Activated CD4-positive, alpha-beta T cell treated with anti-CD3 and anti-CD28 coated beads, Interleukin-2, amount 50 U/mL, for 4 hours (primary cell): ENCODE results near the gene SPIRE2.
A peak's percentile ranks its signal among the peaks of the same experiment; 100 is the strongest.

Source experiments
- DNase-seq, 2 experiments: peaks; one replicate each; pipeline ENCODE4 v3.0.0-alpha.2; 2020

Gene SPIRE2

DNA sequence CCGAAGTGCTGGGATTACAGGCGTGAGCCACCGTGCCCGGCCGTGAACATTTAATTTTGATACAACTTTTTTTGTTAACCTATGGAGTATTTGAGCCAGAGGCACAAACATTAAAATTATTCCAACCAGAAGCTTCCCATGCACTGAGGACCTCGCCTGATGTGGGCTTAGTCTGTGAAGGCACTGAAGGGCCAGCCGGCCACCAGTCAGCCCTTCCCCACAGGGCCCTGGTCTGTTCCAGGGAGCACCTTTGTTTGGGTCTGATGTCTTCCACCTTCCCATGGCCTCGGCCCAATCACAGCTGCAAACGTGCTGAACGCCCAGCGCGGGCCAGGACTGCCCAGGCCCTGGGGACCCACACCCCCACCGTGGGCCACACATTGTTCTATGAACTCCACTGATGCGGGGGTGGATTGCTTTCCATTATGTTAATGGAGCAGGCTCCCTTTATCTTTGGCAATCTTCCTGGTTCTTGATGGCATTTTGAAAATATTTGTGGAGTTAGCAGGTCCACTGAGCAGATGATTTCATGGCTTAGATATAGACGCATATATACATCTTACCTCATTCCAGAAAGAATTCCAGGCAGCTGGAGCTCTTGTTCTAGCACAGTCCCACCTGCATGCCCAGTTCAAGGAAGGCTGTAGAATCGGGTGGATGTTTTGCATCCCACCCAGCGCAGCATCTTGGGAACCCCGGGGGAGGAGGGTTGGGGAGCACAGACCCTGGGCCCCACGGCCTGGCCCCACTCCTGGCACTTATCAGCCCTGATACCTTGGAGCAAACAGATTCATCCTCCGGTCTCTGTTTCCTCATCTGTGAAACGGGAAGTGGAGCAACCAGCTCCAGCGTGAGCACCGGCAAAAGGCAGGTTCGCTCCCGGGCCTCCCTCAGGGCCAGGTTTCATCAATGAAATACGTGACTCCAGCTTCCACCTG lies 14.5 kb downstream of the SPIRE2 start:
- no peak for DNase-seq

DNA sequence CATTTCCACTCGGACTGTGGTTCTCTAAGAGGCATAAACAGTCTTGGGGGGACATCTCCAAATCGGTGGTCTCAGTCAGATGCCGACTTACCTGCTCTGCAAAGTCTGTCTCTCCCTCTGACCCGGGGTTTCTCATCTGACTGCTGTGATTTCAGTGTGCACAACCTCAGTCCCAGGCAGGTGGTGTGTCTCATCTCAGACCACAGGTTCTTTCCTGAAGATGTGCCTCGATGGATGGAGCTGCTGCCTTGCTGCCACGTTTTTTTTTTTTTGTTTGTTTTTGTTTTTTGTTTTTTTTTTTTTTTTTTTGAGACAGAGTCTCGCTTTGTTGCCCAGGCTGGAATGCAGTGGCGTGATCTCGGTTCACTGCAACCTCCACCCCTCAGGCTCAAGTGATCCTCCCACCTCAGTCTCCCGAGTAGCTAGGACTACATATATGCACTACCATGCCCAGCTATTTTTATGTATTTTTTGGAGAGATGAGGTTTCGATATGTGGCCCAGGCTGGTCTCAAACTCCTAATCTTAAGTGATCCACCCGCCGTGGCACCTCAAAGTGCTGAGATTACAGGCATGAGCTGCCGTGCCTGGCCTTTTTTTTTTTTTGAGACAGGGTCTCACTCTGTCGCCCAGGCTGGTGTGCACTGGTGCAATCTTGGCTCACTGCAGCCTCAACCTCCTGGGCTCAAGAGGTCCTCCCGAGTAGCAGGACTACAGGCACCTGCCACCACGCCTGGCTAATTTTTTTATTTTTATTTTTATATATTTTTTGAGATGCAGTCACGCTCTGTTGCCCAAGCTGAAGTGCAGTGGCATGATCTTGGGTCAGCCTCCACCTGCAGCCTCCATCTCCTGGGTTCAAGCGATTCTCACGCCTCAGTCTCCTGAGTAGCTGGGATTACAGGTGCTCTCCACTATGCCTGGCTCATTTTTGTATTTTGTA lies 15.4 kb downstream of the SPIRE2 start:
- no peak for DNase-seq

DNA sequence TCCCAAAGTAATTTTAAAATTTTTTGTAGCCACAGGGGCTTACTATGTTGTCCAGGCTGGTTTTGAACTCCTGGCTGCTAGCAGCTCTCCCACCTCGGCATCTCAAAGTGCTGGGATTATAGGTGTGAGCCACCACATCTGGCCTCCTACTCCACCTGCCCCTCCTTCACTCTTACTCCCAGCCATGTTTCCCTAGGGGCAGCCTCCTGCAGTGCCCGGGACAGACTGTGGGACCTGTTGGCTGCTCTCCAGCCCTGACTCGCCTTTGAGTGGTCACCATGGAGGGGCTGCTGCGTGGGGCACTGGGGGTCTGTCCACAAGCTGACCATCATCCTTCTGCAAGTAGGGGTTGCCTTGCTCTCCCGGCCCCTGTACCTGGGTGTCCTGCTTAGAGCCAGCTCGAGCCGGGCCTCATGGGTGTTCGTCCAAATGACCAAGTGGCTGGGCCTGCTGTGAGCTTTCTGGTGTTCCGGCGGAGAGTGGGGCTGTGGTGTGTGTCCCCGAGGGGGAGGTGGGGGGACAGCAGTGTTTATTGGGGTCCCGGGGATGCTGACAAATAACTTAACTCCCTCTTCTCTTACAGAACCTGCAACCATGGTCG lies 16.6 kb downstream of the SPIRE2 start:
- DNase-seq, result no peak

DNA sequence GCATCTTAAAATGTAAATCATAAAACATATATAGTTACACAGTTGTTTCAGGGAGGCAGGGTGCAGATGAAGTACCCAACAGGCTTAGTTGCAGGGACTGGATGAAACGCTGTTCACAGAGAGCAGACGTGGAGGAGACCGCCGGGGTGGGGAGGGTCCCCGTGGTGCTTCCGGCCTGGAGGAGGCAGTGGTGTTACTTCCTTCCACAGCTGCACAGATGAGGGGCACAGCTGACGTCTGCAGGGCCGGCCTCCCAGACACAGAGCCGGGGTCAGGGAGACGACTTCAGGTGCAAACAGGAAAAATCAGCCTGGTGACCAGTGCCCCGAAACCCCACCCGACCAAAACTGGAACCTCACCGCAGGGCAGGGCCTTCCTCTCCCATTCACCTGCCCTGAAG lies 17.1 kb downstream of the SPIRE2 start:
- DNase-seq, result no peak

DNA sequence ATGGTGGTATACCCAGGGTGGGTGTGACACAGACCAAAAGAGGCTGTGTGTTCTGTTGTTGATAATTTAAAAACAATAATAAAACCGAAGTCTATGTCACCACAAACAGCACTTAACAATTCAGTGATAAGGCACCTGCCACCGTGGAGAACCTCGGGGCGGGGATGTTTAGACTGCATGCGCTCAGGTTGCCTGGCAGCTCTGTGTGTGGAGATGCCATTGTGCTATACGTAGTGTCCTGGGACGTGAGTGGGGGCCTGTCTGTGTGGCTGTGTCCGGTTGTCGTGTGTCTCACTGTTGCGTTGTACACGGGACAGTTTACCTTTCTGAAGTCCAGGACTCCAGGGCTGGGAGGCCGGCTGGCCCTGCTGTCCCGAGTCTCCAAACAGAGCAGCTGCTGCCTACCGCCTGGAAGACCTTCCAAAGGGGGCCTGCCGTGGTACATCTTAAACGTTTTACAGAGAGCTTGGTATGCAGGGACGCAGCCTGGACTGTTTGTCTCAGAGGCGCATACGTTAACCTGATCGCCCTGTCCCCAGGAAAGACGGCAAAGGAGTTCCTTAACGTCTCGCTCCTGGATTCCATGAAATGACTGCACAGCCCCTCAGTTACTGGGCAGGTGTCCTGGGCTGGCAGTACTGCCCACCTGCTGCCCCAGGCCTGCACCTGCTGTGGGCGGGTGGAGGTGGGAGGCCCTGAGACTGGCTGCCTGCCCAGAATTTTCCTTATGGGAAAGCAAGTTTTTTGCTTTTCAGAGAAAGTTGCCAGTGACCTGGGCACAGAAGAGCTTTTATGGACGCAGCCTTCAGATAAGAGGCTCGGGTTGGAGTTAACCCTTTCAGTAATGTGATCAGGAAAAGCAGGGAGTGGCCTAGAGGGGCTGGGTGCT lies 19.0 kb downstream of the SPIRE2 start:
- no peak for DNase-seq

DNA sequence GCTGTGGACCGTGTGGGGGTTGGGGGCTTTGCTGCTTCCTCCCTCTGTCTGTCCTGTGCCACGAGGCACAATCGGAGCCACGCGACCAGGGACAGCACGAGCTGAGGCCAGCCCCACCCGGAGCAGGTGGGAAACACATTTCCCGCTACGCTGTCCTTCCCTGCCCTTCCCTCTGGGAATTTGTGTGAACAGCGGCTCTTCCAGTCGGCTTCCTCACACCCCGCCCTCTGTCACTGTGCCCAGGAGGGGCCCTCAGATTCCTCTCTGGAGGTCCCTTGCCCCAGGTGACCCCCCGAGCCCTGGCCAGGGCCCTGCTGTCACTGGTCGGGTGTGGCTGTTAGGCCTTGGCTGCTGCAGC lies 19.6 kb downstream of the SPIRE2 start:
- DNase-seq, result no peak

DNA sequence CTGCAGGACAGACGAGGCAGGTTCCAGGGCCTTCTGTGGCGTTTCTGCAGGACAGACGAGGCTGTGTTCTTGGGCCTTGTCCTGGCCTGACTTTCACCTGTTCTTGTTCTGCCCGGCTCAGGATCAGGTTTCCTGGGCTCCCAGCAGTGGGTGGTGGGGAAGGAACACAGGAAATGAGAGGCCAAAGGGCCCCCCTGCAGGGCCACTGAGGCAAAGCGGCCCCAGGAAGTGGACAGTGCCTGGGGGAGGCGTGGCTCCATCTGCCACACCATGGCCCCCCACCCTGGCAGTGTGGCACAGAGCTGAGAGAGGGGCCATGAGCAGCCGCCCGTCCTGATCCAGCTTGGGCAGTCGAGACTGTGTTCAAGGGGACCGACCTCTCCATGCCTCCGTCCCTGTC lies 20.7 kb downstream of the SPIRE2 start:
- DNase-seq, result no peak

DNA sequence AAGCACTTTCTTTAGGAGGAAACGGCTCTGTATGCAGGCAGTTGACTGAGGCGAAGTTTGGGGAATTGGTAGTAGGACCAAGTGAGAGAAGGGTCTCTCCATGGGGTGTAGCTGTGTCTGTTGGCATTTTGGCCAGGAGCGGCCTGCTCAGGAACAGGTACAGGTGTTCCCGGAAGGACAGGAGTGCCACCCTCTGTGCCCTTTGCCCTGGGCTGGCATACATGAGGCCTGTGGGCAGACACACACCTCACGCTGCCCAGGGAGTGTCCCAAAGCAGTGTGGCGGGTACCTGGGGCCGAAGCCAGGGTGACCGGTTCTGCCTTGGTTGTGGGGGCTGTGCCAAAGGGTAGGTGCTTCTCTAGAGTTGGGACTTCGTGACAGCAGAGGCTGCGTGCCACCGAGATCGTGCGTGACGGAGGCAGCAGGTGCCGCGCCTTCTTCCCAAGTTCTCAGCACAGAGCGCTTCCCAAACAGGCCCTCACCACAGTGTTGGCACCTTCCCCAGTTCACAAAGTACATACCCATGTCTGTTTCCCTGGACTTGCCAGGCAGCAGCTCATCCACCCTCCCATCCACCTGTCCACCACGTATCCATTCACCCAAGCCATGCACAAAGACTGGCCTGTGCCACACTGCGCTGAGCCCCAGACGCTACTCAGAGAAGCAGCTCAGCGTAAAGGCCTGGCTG lies 25.2 kb downstream of the SPIRE2 start:
- no peak for DNase-seq

DNA sequence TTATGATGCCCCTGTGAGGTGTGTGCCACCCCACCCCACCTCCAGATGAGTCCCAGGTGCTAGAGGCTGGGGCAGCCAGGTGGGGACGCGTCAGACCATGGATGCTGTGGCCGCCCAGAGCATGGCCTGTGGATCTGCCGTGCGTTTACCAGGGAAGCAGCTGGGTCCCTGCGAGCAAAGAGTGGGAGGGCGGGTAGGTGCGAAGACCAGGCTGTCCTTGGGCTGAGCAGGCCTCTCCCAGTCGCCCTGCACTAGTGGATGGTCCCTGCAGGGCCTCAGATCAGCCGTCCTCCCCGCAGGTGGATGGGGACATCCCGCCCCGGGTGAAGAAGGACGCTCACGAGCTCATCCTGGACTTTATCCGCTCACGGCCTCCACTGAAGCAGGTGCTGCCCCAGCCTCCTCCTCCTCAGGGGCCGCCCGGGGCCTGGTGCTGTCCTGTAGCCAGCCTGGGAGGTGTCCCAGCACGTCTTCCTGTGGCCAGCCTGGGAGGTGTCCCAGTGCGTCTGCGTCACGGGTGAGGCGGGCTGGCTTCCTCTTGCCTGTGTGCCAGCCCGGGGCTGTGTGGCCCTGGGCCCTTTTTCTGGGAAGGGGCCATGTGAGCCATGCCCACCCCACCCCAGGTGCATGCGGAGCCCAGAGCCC lies 27.1 kb downstream of the SPIRE2 start:
- DNase-seq, result no peak

DNA sequence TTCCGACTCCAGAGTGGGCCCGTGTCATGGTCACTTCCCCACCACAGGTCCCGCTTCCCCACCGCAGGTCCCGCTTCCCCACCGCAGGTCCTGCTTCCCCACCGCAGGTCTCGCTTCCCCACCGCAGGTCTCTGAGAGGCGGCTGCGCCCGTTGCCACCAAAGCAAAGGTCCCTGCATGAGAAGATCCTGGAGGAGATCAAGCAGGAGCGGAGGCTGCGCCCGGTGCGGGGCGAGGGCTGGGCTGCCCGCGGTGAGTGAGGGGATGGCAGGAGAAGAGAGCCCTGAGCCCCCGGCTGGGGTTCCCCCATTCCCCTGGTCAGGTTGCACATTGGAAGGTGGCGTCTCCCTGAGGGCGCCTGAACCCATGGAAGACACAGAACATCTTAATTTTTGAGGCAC lies 27.7 kb downstream of the SPIRE2 start:
- no peak for DNase-seq

DNA sequence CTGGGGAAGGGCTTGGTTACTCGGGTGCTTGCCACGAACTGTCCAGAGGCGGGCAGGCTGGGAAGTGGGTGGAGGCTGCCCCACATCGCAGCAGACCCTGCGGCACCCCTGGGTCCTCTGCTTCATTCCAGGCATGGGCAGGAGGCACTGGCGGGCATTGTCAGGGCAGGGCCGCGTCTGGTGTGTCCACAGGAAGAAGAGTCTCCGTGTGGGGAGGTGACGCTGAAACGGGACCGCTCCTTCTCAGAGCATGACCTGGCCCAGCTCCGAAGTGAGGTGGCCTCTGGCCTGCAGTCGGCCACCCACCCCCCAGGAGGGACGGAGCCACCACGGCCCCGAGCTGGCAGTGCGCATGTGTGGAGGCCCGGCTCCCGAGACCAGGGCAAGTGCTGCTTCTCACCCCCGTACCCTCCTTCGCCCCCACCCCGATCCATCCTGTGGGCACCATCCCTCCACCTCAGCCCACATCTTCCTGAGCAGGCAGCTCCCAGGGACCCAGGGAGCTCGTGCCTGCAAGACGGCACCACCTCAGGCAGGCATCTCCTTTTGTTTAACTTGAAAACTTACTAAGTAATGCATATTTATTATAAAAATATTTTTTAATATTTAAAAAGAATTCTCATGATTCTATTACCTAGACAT lies 30.8 kb downstream of the SPIRE2 start:
- DNase-seq, result no peak

DNA sequence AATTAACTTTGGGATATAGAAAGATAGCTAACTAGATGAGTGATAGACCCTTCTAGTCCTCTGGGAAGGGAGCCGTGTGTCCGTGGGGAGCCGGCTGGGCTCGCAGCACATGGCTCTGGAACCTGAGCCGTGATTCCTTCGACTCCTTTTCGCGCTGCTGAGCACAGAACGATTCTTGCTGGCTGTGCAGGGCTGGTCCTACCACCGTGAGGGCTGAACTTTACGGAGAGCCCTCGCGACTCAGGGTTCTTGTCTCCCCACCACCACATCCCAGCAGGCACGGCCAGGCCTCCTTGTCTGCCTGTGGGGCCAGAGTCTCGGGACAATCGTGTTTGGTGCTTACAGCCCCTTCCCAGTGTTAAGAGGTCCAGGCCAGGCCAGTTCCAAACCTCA lies 31.3 kb downstream of the SPIRE2 start:
- no peak for DNase-seq

DNA sequence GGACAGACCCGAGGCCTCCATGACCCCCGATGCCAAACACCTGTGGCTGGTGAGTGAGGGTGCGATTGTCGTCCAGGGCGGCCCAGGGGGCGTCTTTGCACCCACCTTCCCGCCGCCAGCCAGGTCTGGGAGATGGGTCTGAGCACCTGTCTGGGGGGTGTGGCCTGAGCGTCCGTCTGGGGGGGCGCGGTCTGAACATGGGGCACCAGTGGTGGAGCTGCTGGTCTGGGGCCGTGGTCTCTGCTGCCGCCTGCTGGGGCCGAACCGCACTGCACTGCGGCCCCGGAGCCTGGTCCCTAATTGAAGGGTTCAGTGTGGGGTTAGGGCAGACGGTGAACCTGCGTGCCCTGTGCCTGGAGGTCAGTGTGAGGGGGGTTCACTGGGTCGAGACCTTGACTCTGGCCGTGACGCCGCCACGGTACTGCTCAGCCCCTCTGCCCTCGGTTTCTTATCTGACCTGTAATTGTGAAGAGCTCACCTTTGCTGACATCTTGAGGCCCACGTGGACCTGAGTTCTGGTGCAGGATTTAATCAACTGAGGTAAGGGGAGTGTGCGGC lies 32.6 kb downstream of the SPIRE2 start:
- peak; percentile 66 for DNase-seq

DNA sequence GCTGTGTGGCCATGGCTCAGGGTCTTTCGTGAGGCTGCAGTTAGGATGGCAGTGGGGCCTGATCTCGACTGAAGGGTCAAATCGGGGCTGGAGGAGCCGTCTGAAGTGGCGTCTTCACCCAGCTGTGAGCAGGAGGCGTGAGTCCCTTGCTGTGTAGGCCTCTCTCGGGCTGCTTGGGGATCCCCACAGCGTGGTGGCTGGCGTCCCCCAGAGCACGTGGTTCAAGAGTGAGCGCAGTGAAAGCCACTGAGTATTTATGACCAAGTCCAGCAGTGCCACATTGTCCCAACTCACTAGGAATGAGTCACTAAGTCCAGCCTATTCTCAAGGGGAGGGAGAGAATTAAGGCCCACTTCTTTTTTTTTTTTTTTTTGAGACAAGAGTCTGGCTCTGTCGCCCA lies 33.4 kb downstream of the SPIRE2 start:
- DNase-seq, result no peak

DNA sequence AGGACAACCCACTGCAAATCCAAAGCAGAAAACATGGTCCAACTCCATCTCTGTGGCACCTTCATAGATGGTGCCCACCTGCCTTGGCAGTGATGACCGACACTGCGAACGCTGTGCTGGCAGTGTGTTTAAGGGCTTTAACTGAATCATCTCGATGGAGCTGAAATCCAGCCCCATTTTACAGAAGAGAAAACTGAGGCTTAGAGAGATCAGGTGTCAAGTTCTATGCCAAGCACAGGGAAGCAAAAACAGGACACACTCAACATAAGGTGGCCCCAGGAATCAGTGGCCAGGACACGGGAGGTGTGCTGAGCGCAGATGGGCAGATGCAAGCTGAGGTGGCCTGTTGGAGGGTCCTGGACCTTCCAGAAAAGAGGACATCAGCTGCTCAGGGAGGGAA lies 34.5 kb downstream of the SPIRE2 start:
- no peak for DNase-seq

DNA sequence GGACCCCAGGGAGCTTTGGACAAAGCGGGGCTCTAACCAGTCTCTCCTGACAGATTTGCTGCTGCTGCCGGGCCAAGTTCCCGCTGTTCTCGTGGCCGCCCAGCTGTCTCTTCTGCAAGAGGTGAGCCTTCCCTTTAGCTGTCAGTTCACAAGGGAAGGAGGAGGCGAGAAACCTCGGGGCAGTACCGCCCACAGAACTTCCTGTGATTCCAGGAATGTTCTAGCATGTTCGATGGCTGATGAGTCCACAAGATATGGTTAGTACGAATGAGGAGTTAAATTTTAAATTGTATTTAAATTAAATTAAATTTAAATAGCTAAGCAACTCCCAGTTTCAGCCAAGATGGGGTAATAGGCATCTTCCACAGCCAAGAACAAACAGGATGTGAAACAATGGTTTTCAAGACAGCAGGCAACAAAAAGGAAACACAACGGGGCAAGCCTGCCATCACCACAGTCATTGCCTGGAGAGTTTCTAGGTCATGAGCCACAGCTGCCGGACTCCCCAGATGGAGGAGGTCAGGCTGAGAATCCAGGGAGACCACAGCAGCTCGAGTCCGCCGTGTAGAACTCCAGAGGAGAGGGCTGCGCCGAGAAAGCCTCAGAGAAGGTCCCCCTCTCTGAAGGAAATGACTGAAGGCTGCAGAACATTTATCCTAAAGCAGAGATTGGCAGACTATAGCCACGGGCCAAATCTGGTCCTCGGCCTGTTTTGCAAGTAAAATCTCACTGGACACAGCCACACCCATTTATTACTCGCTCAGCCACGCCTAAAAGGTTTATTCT lies 35.7 kb downstream of the SPIRE2 start:
- no peak for DNase-seq

DNA sequence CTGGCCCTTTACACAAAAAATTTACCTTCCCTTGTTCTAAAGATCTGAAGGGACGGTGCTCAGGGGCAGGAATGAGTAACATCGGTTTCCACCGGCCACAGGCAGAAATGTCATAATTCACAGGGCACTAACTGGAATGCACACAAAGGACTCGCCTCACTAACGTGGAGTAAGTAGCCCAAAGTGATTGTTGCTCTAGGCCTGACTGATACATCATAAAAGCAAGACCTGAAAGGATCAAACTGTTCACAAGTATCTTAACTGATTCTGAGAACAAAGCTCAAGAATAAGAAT lies 36.2 kb downstream of the SPIRE2 start:
- DNase-seq, result no peak

DNA sequence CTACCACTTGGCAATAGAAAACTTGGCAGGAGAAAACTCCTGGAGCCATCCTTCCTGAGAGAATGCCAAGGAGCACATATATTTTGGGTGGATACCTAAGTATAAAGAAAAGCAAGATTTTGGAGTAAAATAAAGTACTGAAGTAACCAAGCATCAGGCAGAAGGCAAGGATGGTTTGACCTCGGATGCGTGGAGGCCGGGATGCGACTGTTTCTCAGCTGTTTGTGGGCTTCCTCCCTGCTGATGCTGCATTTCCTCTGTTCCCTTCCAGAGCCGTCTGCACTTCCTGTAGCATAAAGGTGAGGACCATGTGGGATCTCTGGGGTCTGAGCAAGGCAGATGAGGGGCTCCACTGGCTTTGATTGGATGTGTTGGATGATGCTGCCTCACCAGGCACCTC lies 39.6 kb downstream of the SPIRE2 start:
- no peak for DNase-seq

DNA sequence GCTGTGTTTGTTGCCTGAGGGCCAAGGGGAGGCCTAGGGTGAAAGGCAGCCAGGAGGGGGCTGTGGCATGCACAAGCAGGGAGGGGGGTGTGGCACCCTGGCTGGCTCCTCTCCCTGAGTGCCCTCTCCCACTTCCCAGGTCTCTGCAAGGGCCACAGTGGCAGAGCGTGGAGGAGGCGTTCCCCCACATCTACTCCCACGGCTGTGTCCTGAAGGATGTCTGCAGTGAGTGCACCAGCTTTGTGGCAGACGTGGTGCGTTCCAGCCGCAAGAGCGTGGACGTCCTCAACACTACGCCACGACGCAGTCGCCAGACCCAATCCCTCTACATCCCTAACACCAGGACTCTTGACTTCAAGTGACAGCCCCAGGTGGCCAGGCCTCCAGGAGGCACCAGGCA lies 41.6 kb downstream of the SPIRE2 start:
- DNase-seq, result no peak

DNA sequence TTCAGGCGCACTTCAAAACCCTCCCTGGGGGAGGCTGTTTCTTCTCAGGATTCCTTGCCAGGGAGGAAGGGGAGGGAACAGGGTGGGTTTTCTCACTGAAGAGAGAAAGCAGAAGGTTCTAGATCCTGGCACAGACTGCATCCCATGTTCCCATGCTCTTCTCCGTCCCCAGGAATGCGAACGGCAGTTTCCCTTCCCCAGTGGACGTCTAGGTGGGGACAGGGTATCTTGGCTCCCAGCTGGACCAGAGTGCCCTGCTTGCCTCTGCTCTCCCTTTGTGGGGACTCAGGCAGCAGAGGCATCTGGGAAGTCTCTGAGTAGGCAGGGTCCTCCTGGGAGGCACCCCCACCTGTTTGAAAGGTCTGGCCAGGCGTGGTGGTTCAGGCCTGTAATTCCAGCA lies 42.2 kb downstream of the SPIRE2 start:
- DNase-seq, result no peak
